OCI-LY1 (cell line): ENCODE results near the gene AHSG.
"Not testable (repeated sequence)": the region's sequence is repeated elsewhere in the genome, so short reads cannot be mapped to it uniquely, and the experiment has no call there.

ENCODE experiments used
- H2AFZ ChIP-seq: fragments of 200-600 bp; sonication (generic), shearing (Covaris generic); 2 replicates; pipeline ENCODE4 v1.6.0; 2014; ENCODE audit warnings: antibody characterized with exemption, mild to moderate bottlenecking, low read length
- H3F3A ChIP-seq: fragments of 200-600 bp; sonication (generic), shearing (Covaris generic); 2 replicates; pipeline ENCODE4 v1.6.0; 2014; ENCODE audit warnings: mild to moderate bottlenecking, antibody characterized with exemption, low read length, moderate library complexity; ENCODE audit not compliant: insufficient read depth
- H3K27ac ChIP-seq: fragments of 200-600 bp; sonication (generic); 2 replicates; pipeline ENCODE4 v1.5.1; 2014; ENCODE audit warnings: low read length, mixed run types, mild to moderate bottlenecking, low read depth; ENCODE audit not compliant: poor library complexity, severe bottlenecking
- H3K27me3 ChIP-seq: fragments of 200-600 bp; sonication (generic); 2 replicates; pipeline ENCODE4 v1.6.0; 2014; ENCODE audit warnings: antibody characterized with exemption, mild to moderate bottlenecking, low read length, moderate library complexity; ENCODE audit not compliant: insufficient read depth
- H3K36me3 ChIP-seq: fragments of 200-600 bp; sonication (generic); 2 replicates; pipeline ENCODE4 v1.6.1; 2014; ENCODE audit warnings: mild to moderate bottlenecking, antibody characterized with exemption, low read length, moderate library complexity, mixed read lengths; ENCODE audit not compliant: insufficient read depth
- H3K4me1 ChIP-seq: fragments of 200-600 bp; sonication (generic); 2 replicates; pipeline ENCODE4 v1.5.1; 2014; ENCODE audit warnings: mild to moderate bottlenecking, low read length, moderate library complexity; ENCODE audit not compliant: insufficient read depth, severe bottlenecking
- H3K4me2 ChIP-seq: fragments of 200-600 bp; sonication (generic), shearing (Covaris generic); 2 replicates; pipeline ENCODE4 v1.6.1; 2014; ENCODE audit warnings: low read length
- H3K4me3 ChIP-seq: fragments of 200-600 bp; sonication (generic); 2 replicates; pipeline ENCODE4 v1.5.1; 2014; ENCODE audit warnings: low read length, low read depth, mild to moderate bottlenecking, mixed read lengths; ENCODE audit not compliant: poor library complexity, severe bottlenecking
- H3K79me2 ChIP-seq: fragments of 200-600 bp; shearing (Covaris generic); 2 replicates; pipeline ENCODE4 v1.6.1; 2016; ENCODE audit warnings: mixed run types, low read length, mixed read lengths; ENCODE audit not compliant: insufficient read depth
- H3K9ac ChIP-seq: fragments of 200-600 bp; sonication (generic), shearing (Covaris generic); 2 replicates; pipeline ENCODE4 v1.6.1; 2014; ENCODE audit warnings: mild to moderate bottlenecking, low read length, mixed read lengths
- H3K9me2 ChIP-seq: fragments of 200-600 bp; sonication (generic), shearing (Covaris generic); 2 replicates; pipeline ENCODE4 v1.6.1; 2014; ENCODE audit warnings: low read depth, mild to moderate bottlenecking, low read length, mixed read lengths
- H3K9me3 ChIP-seq: fragments of 200-600 bp; shearing (Covaris generic); 2 replicates; pipeline ENCODE4 v1.6.1; 2014; ENCODE audit warnings: low read length, mixed read lengths
- H4K20me1 ChIP-seq: fragments of 200-600 bp; sonication (generic), shearing (Covaris generic); 2 replicates; pipeline ENCODE4 v1.6.0; 2016; ENCODE audit warnings: mild to moderate bottlenecking, low read length; ENCODE audit not compliant: insufficient read depth
- CTCF ChIP-seq: fragments of 200-600 bp; sonication (generic), shearing (Covaris generic); IDR thresholded peaks from 2 replicates; pipeline ENCODE4 v1.5.1; 2017; ENCODE audit warnings: mild to moderate bottlenecking, antibody characterized with exemption, low read length, moderate library complexity, mixed read lengths
- EZH2 ChIP-seq: fragments of 200-600 bp; sonication (generic), shearing (Covaris generic); IDR thresholded peaks from 2 replicates; pipeline ENCODE4 v1.8.0; 2017; ENCODE audit warnings: borderline replicate concordance, mixed run types, mild to moderate bottlenecking, antibody characterized with exemption, low read length, moderate library complexity, mixed read lengths

The AHSG gene

DNA sequence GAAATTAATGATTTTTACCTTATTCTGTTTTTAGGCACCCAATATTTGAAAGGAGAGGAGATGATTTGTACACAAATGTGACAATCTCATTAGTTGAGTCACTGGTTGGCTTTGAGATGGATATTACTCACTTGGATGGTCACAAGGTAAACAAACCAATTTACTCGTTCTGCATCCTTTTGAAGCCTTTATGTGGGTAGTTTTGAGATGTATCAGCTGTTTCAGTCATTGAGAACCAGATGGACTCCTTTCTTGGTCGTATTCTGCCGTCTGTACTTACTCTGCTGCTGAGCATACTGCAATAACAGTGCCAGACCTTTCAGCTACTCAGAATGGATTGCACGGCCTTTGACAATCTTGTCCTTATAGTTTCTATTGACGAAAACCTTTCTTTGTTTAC is 29.0 kb upstream of the AHSG start:
- H3K9me2 ChIP-seq: no peaks in the 10 kb centered on the region
- H3K9ac ChIP-seq: no peak overlapping the region
- no peaks in the 10 kb centered on the region for H3F3A ChIP-seq
- H4K20me1 ChIP-seq: no peaks in the 10 kb centered on the region
- no peak overlapping the region for H3K4me3 ChIP-seq
- no peak overlapping the region for H3K27ac ChIP-seq
- H3K27me3 ChIP-seq: no peaks in the 10 kb centered on the region
- H3K4me2 ChIP-seq: no peak overlapping the region
- TF ChIP-seq CTCF (no peak), EZH2 (no peak)
- H3K4me1 ChIP-seq: no peaks in the 10 kb centered on the region
- H3K36me3 ChIP-seq: peaks cover 74% of the 10 kb centered on the region
- no peaks in the 10 kb centered on the region for H3K9me3 ChIP-seq
- no peaks in the 10 kb centered on the region for H3K79me2 ChIP-seq
- no peak overlapping the region for H2AFZ ChIP-seq

- not testable (repeated sequence) for H3K27ac ChIP-seq, H2AFZ ChIP-seq, H3K4me1 ChIP-seq, H3K9me3 ChIP-seq, H3K4me3 ChIP-seq, H3K9me2 ChIP-seq, H3K4me2 ChIP-seq, H3F3A ChIP-seq, H3K79me2 ChIP-seq, H4K20me1 ChIP-seq, H3K9ac ChIP-seq, H3K27me3 ChIP-seq
- H3K36me3 ChIP-seq: peaks cover 51% of the 10 kb centered on the region
Measured at GRCh38 chr3:186586245-186586644, 26.6 kb upstream of the AHSG start.

DNA sequence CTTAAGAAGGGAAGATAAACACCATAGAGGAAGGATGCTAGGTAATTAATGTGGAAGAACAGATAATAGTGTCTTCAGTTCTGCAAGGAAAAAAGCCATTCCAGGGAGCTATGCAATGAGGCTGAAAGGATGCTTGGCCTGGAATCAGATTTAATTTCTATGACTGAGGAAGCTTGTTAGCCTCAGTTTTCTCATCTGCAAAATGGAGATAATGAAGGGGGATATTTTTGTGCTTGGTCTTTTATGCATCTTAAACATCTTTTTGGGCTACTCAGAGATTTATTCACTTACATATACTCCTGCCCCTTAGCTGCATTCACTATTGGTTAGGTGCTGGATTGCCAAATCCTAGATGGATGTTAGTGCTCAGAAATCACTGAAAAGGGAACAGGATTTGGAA is 25.7 kb upstream of the AHSG start:
- no peaks in the 10 kb centered on the region for H3K27me3 ChIP-seq
- no peaks in the 10 kb centered on the region for H3K9me3 ChIP-seq
- TF ChIP-seq CTCF: no peak
- TF ChIP-seq EZH2: no peak
- H3K9me2 ChIP-seq: no peaks in the 10 kb centered on the region
- H3K27ac ChIP-seq: no peak overlapping the region
- H3K4me1 ChIP-seq: no peaks in the 10 kb centered on the region
- H3K79me2 ChIP-seq: no peaks in the 10 kb centered on the region
- H3K4me3 ChIP-seq: no peak overlapping the region
- H3F3A ChIP-seq: no peaks in the 10 kb centered on the region
- H4K20me1 ChIP-seq: no peaks in the 10 kb centered on the region
- H3K4me2 ChIP-seq: no peak overlapping the region
- no peak overlapping the region for H3K9ac ChIP-seq
- H2AFZ ChIP-seq: no peak overlapping the region
- H3K36me3 ChIP-seq: peaks cover 41% of the 10 kb centered on the region

GRCh38 chr3:186588632-186589031 is 24.2 kb upstream of the AHSG start:
- no peaks in the 10 kb centered on the region for H3K4me1 ChIP-seq
- H3K9ac ChIP-seq: no peak overlapping the region
- no peak for TF ChIP-seq EZH2
- TF ChIP-seq CTCF: no peak
- no peaks in the 10 kb centered on the region for H3K9me3 ChIP-seq
- H3K4me3 ChIP-seq: no peak overlapping the region
- no peaks in the 10 kb centered on the region for H3K27me3 ChIP-seq
- H2AFZ ChIP-seq: no peak overlapping the region
- peaks cover 27% of the 10 kb centered on the region for H3K36me3 ChIP-seq
- H3F3A ChIP-seq: no peaks in the 10 kb centered on the region
- H3K4me2 ChIP-seq: no peak overlapping the region
- no peak overlapping the region for H3K27ac ChIP-seq
- no peaks in the 10 kb centered on the region for H4K20me1 ChIP-seq
- H3K79me2 ChIP-seq: no peaks in the 10 kb centered on the region
- H3K9me2 ChIP-seq: no peaks in the 10 kb centered on the region
